T-helper 1 cell treated with Interleukin-12 subunit alpha and Interleukin-12 subunit beta and Interleukin-4 antibody, amounts not matched to agents 30 μg/mL and 1 μg/mL, for 36 hours (primary cell): ENCODE data around the gene PCSK9.

Source experiments
- H3K27ac Mint-ChIP-seq: one replicate; pipeline ENCODE4 v1.8.0; 2021; ENCODE audit warnings: mild to moderate bottlenecking, mixed read lengths
- H3K27me3 Mint-ChIP-seq: one replicate; pipeline ENCODE4 v1.8.0; 2021; ENCODE audit warnings: low read depth, mixed read lengths
- H3K36me3 Mint-ChIP-seq: one replicate; pipeline ENCODE4 v1.8.0; 2021; ENCODE audit warnings: low read depth, mixed read lengths
- H3K4me1 Mint-ChIP-seq: one replicate; pipeline ENCODE4 v1.8.0; 2021; ENCODE audit warnings: low read depth, mixed read lengths
- H3K4me3 Mint-ChIP-seq: one replicate; pipeline ENCODE4 v1.8.0; 2021; ENCODE audit warnings: mild to moderate bottlenecking, moderate library complexity, mixed read lengths
- H3K9me3 Mint-ChIP-seq: one replicate; pipeline ENCODE4 v1.8.0; 2021; ENCODE audit warnings: mixed read lengths

Gene PCSK9

GRCh38 chr1:55000110-55001085 lies 39.0 kb upstream of the PCSK9 start:
- H3K27ac Mint-ChIP-seq, result no peak overlapping the region
- peaks cover 5% of the 10 kb centered on the region for H3K9me3 Mint-ChIP-seq
- H3K4me3 Mint-ChIP-seq, result no peak overlapping the region

GRCh38 chr1:55001311-55001710 lies 38.0 kb upstream of the PCSK9 start:
- H3K36me3 Mint-ChIP-seq, result peaks cover 1% of the 10 kb centered on the region
- peaks cover 18% of the 10 kb centered on the region for H3K27me3 Mint-ChIP-seq
- no peak overlapping the region for H3K27ac Mint-ChIP-seq
- H3K4me3 Mint-ChIP-seq, result no peak overlapping the region
- H3K9me3 Mint-ChIP-seq, result peaks cover under 1% of the 10 kb centered on the region
- peaks cover 7% of the 10 kb centered on the region for H3K4me1 Mint-ChIP-seq

More at GRCh38 chr1:55000110-55001085, 39.0 kb upstream of the PCSK9 start:
- Mint-ChIP-seq H3K4me1 (peaks cover 16% of the 10 kb centered on the region), H3K27me3 (peaks cover 27% of the 10 kb centered on the region), H3K36me3 (peaks cover 2% of the 10 kb centered on the region)

DNA sequence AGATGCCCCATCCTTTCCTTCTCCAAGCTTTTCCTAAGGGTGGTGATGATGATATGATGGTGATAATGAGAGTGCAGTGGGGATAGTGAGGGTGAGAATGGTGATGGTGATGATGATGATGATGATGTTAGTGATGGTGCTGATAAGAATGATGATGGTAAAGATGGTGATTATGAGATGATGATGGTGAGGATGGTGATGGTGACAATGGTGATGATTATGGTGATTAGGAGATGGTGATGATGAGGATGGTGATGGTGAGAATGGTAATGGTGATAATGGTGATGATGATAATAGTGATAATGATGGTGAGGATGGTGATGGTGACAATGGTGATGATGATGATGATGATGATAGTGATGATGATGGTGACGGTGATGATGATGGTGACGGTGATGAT lies 36.7 kb upstream of the PCSK9 start:
- no peaks in the 10 kb centered on the region for H3K4me1 Mint-ChIP-seq
- no peak overlapping the region for H3K27ac Mint-ChIP-seq
- no peak overlapping the region for H3K4me3 Mint-ChIP-seq
- no peaks in the 10 kb centered on the region for H3K36me3 Mint-ChIP-seq
- H3K9me3 Mint-ChIP-seq, result no peaks in the 10 kb centered on the region
- H3K27me3 Mint-ChIP-seq, result peaks cover 7% of the 10 kb centered on the region

DNA sequence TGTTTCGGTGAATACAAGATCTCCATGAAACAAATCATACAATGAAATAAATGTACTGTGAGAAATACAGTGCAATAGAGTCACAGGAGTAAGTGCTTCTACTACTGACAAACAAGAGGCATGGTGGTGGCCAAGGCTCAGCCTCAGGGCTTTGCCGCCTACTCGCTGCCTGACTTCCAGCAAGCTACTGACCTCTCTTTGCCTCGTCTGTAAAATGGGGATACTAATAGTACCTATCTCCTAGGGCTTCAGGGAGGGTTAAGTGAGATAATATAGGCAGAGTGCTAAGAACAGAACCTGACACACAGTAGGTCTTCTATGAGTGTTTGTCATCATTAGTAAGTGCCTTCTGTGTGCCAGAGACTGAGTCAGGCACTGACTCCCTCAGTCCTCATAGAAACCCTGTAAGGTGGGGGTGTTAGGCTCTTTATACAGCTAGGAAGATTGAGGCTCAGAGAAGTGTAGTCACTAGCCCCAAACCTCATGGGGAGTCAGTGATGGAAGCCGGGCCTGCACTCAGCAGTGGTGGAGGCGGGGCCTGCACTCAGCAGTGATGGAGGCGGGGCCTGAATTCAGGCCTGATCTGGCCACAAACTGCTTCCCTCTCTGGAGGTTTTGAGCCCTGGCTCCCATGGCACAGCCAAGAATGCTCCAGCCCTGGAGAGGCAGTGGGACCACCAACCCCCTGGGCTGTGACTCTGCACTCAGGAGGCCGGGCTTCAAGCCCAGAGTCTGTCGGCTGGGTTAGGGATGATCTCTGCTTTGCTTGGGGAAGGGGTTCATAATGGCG lies 33.8 kb upstream of the PCSK9 start:
- H3K36me3 Mint-ChIP-seq, result no peaks in the 10 kb centered on the region
- no peaks in the 10 kb centered on the region for H3K9me3 Mint-ChIP-seq
- H3K4me3 Mint-ChIP-seq, result no peak overlapping the region
- no peaks in the 10 kb centered on the region for H3K27me3 Mint-ChIP-seq
- no peaks in the 10 kb centered on the region for H3K4me1 Mint-ChIP-seq
- no peak overlapping the region for H3K27ac Mint-ChIP-seq

DNA sequence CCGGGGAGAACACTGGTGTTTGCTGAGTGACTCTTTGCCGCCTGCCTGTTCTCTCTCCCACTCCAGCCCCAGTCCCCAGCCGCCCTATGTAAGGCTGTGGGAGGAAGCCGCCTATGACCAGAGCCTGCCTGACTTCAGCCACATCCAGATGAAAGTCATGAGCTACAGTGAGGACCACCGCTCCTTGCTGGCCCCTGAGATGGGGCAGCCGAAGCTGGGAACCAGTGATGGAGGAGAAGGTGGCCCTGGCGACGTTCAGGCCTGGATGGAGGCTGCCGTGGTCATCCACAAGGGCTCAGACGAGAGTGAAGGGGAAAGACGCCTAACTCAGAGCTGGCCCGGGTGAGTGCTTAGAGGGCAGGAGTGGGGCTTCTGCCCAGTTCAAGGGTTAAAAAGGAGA lies 32.4 kb upstream of the PCSK9 start:
- no peak overlapping the region for H3K27ac Mint-ChIP-seq
- no peaks in the 10 kb centered on the region for H3K9me3 Mint-ChIP-seq
- H3K4me3 Mint-ChIP-seq, result no peak overlapping the region
- H3K4me1 Mint-ChIP-seq, result no peaks in the 10 kb centered on the region
- no peaks in the 10 kb centered on the region for H3K36me3 Mint-ChIP-seq
- H3K27me3 Mint-ChIP-seq, result no peaks in the 10 kb centered on the region

DNA sequence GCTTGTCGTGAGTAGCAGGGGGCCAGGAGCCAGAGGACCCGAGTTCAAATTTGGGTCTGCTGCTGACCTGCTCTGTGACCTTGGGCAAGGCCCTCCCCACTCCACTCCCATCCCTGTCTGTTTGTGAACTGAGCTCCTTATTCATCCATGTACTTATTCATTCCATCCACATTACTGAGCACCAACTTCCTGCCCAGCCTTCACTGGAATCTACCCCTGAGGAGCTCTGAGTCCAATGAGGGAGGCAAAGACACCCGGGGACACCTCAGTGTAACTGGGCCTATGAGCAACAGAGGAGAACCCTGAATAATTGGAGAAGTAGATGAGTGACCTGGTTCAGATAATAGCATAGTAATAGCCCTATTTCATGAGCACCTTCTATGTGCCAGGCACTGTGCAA lies 31.7 kb upstream of the PCSK9 start:
- H3K27me3 Mint-ChIP-seq, result peaks cover 5% of the 10 kb centered on the region
- no peak overlapping the region for H3K4me3 Mint-ChIP-seq
- H3K9me3 Mint-ChIP-seq, result no peaks in the 10 kb centered on the region
- H3K27ac Mint-ChIP-seq, result no peak overlapping the region
- H3K4me1 Mint-ChIP-seq, result no peaks in the 10 kb centered on the region
- no peaks in the 10 kb centered on the region for H3K36me3 Mint-ChIP-seq

GRCh38 chr1:55010194-55010886 lies 29.0 kb upstream of the PCSK9 start:
- Mint-ChIP-seq H3K36me3 (no peaks in the 10 kb centered on the region), H3K27ac (no peak overlapping the region), H3K4me1 (no peaks in the 10 kb centered on the region)

DNA sequence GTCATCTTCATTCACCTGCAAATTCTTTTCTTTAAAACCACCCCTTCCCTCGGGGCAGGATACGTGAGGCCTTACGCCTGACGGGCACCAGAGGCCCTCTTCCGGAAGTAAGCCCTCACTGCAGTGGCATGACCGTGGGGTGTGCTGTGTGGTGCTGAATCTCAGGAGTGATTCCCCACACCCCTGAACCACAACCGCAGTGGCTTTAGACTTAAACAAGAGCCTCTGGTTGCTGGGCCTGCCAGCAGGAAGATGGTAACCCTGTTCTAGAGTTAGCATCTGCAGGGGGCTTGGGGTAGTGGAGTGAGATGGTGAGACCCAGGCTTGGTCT lies 28.5 kb upstream of the PCSK9 start:
- no peak overlapping the region for H3K4me3 Mint-ChIP-seq
- no peaks in the 10 kb centered on the region for H3K9me3 Mint-ChIP-seq
- H3K36me3 Mint-ChIP-seq, result no peaks in the 10 kb centered on the region
- no peak overlapping the region for H3K27ac Mint-ChIP-seq
- H3K27me3 Mint-ChIP-seq, result peaks cover 13% of the 10 kb centered on the region
- H3K4me1 Mint-ChIP-seq, result no peaks in the 10 kb centered on the region

More at GRCh38 chr1:55010194-55010886, 29.0 kb upstream of the PCSK9 start:
- H3K9me3 Mint-ChIP-seq, result no peaks in the 10 kb centered on the region
- H3K27me3 Mint-ChIP-seq, result peaks cover 13% of the 10 kb centered on the region
- H3K4me3 Mint-ChIP-seq, result no peak overlapping the region

DNA sequence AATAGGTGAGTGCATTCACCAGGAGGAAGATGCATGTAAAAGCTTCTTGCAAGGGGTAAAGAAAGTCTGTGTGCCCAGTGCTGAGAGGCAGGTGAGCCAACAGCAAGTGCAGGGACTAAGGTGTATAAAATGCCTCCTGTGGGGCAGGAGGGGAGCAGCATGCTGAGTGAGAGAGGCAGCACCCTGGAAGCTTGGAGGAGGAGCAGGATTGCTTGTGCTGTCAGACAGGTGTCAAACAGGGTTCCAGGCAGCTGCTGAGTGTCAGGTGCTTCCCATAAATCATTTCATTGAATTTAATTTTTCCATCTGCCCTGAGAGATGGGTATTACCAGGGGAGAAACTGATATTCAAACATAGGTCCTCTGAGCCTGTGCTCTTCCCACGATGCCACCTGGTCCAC lies 26.7 kb upstream of the PCSK9 start:
- Mint-ChIP-seq H3K36me3 (no peaks in the 10 kb centered on the region), H3K27ac (no peak overlapping the region), H3K4me3 (no peak overlapping the region), H3K4me1 (no peaks in the 10 kb centered on the region), H3K9me3 (no peaks in the 10 kb centered on the region), H3K27me3 (peaks cover 16% of the 10 kb centered on the region)

DNA sequence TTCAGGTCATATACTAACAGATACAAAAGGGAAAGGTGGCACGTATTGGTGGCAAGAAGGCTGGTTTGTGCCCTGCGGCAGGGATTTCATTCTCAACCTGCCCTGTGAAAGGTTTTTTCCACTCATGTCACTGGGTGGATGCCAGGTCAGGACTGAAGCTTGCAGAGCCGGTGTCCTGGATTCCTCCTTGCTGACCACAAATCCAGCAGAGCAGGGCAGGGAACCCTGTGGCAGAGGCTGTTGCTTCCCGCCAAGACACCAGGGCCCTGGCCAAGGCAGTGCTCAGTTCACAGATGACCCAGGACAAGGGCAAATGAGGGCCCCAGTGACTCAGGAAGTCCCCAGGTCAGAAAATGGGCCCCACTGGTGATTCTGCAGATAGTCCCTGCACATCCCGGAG lies 24.2 kb upstream of the PCSK9 start:
- Mint-ChIP-seq H3K4me3 (no peak overlapping the region), H3K27ac (no peak overlapping the region), H3K4me1 (no peaks in the 10 kb centered on the region), H3K36me3 (no peaks in the 10 kb centered on the region), H3K9me3 (no peaks in the 10 kb centered on the region), H3K27me3 (peaks cover 16% of the 10 kb centered on the region)

DNA sequence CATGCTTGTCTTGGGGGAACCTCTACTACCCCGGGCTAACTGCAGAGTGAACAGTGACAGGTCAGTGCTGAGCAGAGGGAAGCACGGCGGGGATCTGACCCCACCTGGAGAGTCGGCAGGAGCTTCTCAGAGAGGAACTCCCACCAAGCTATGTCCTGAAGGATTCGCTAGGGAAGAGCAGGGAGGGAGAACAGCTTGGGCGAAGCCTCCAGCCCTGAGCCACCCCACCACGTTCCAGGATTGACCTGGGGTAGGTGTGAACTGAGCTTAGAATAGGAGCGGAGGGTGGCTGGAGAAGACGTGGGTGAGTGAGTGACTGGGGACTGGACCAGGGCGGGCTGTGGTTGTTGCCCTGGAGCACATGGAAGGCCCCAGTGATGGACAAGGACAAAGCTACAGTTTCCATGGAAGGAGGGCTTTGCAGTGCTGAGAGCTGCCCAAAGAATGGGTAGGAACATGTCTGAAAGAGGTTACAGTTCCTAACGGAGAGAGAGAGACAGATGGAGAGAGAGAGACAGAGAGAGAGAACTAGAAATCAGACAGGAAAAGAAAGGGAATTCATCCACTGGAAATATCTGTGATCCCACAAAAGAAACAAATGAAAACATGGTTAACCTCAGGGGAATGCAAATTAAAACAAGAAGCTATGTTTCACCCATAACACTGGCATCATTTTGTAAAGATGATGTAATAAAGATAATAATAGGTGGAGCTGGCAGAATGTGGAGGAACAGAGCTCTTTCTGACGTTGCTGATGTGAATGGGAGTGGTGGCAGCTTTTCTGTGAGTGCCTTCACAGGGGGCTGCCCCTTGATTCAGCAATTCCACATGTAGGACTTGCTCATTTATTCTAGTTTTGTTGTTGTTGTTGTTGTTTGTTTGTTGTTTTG lies 23.4 kb upstream of the PCSK9 start:
- Mint-ChIP-seq H3K36me3 (no peaks in the 10 kb centered on the region), H3K4me1 (no peaks in the 10 kb centered on the region), H3K27me3 (peaks cover 16% of the 10 kb centered on the region), H3K9me3 (no peaks in the 10 kb centered on the region), H3K4me3 (no peak overlapping the region), H3K27ac (no peak overlapping the region)

DNA sequence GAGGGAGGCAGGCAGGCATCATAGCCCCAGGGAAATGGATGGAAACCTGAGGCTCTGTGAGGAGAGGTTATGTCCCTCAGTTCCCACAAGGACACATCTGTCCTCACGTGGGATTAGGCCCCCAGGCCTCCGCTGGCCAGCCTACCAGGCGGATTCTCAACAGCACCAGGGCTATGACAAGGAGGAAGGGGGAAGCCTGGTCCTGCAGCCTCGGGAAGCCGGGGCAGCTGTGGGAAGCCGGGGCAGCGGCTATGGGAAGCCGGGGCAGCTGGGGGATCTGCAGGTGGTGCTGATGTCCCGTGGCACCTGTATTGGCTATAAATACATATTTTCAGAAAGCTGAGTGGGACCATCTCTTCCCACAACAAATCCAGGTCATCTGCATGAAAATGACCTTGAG lies 21.0 kb upstream of the PCSK9 start:
- Mint-ChIP-seq H3K27me3 (peaks cover 10% of the 10 kb centered on the region), H3K4me3 (no peak overlapping the region), H3K4me1 (no peaks in the 10 kb centered on the region), H3K27ac (no peak overlapping the region), H3K9me3 (no peaks in the 10 kb centered on the region), H3K36me3 (no peaks in the 10 kb centered on the region)

GRCh38 chr1:55021942-55022546 lies 17.3 kb upstream of the PCSK9 start:
- Mint-ChIP-seq H3K9me3 (no peaks in the 10 kb centered on the region), H3K4me1 (peaks cover 2% of the 10 kb centered on the region), H3K4me3 (no peak overlapping the region), H3K36me3 (no peaks in the 10 kb centered on the region), H3K27me3 (peaks cover under 1% of the 10 kb centered on the region), H3K27ac (no peak overlapping the region)
